Fibroblast of skin of back (primary cell): Measurements from ENCODE around the gene PPP1R13B.
"Not testable (repeated sequence)": the region's sequence is repeated elsewhere in the genome, so short reads cannot be mapped to it uniquely, and the experiment has no call there.

Source experiments
- DNase-seq: peaks from one replicate; pipeline ENCODE4 v3.0.0-alpha.2; 2013

PPP1R13B gene

GRCh38 chr14:103859416-103860202 is 12.2 kb upstream of the PPP1R13B start:
- DNase-seq, result no peak

GRCh38 chr14:103858063-103858781 is 10.8 kb upstream of the PPP1R13B start:
- DNase-seq, result no peak

- DNase-seq, result no peak
These were observed 9.9 kb upstream of the PPP1R13B start for GRCh38 chr14:103857256-103857655.

GRCh38 chr14:103856607-103857006 is 9.2 kb upstream of the PPP1R13B start:
- DNase-seq, result no peak

- no peak for DNase-seq
These were observed 8.7 kb upstream of the PPP1R13B start for GRCh38 chr14:103856105-103856504.

- no peak for DNase-seq
These were observed 8.3 kb upstream of the PPP1R13B start for GRCh38 chr14:103855734-103856095.

- no peak for DNase-seq
These were observed 7.7 kb upstream of the PPP1R13B start for GRCh38 chr14:103854822-103855733.

GRCh38 chr14:103854017-103854808 is 6.8 kb upstream of the PPP1R13B start:
- DNase-seq, result no peak

GRCh38 chr14:103849151-103849886 is 1.9 kb upstream of the PPP1R13B start:
- DNase-seq, result no peak

GRCh38 chr14:103848175-103849077 is 1.1 kb upstream of the PPP1R13B start:
- DNase-seq, result no peak

GRCh38 chr14:103846543-103847450 is 578 bp downstream of the PPP1R13B start:
- peak; percentile 30 for DNase-seq

GRCh38 chr14:103846097-103846496 is 1.3 kb downstream of the PPP1R13B start:
- DNase-seq, result no peak

- DNase-seq, result no peak
These were observed 2.0 kb downstream of the PPP1R13B start for GRCh38 chr14:103845327-103845726.

GRCh38 chr14:103841265-103841664 is 6.1 kb downstream of the PPP1R13B start:
- not testable (repeated sequence) for DNase-seq

GRCh38 chr14:103840014-103840413 is 7.4 kb downstream of the PPP1R13B start:
- DNase-seq, result no peak

- no peak for DNase-seq
These were observed 7.8 kb downstream of the PPP1R13B start for GRCh38 chr14:103839579-103839978.

GRCh38 chr14:103838117-103838516 is 9.3 kb downstream of the PPP1R13B start:
- DNase-seq, result no peak

GRCh38 chr14:103836976-103837725 is 10.2 kb downstream of the PPP1R13B start:
- DNase-seq, result no peak
